ENCODE results near the gene ACTN1.
"Not testable (repeated sequence)": the region's sequence is repeated elsewhere in the genome, so short reads cannot be mapped to it uniquely, and the experiment has no call there.

The ACTN1 gene

GRCh38 chr14:68866991-68867533 lies 112.0 kb downstream of the ACTN1 start:
- DNase-seq: no peak

- no peak for DNase-seq
Observed at GRCh38 chr14:68865542-68865941, 113.6 kb downstream of the ACTN1 start.

GRCh38 chr14:68864361-68864750 lies 114.7 kb downstream of the ACTN1 start:
- DNase-seq: no peak

- DNase-seq: no peak
Observed at GRCh38 chr14:68863610-68864360, 115.3 kb downstream of the ACTN1 start.

- DNase-seq: peak in 52 of 58 donors; percentile 2 to 84 (median 40)
Observed at GRCh38 chr14:68862954-68863594, 116.0 kb downstream of the ACTN1 start.

GRCh38 chr14:68860771-68861170 lies 118.3 kb downstream of the ACTN1 start:
- DNase-seq: no peak

GRCh38 chr14:68857516-68858070 lies 121.5 kb downstream of the ACTN1 start:
- no peak for DNase-seq

- no peak for DNase-seq
Observed at GRCh38 chr14:68856572-68856971, 122.5 kb downstream of the ACTN1 start.

- no peak for DNase-seq
Observed at GRCh38 chr14:68854421-68854820, 124.7 kb downstream of the ACTN1 start.

GRCh38 chr14:68853749-68854148 lies 125.4 kb downstream of the ACTN1 start:
- DNase-seq: no peak

GRCh38 chr14:68852493-68852892 lies 126.6 kb downstream of the ACTN1 start:
- not testable (repeated sequence) for DNase-seq

- no peak for DNase-seq
Observed at GRCh38 chr14:68851078-68851477, 128.0 kb downstream of the ACTN1 start.

- no peak for DNase-seq
Observed at GRCh38 chr14:68849416-68849815, 129.7 kb downstream of the ACTN1 start.

- DNase-seq: no peak
Observed at GRCh38 chr14:68848253-68848652, 130.8 kb downstream of the ACTN1 start.

- not testable (repeated sequence) for DNase-seq
Observed at GRCh38 chr14:68847640-68848039, 131.5 kb downstream of the ACTN1 start.

GRCh38 chr14:68846466-68846865 lies 132.6 kb downstream of the ACTN1 start:
- no peak for DNase-seq

- no peak for DNase-seq
Observed at GRCh38 chr14:68844210-68844545, 134.9 kb downstream of the ACTN1 start.

GRCh38 chr14:68843471-68844209 lies 135.5 kb downstream of the ACTN1 start:
- peak in 50 of 58 donors; percentile 4 to 82 (median 36) for DNase-seq

- DNase-seq: no peak
Observed at GRCh38 chr14:68842298-68842697, 136.8 kb downstream of the ACTN1 start.

- DNase-seq: no peak
Observed at GRCh38 chr14:68841016-68841809, 137.9 kb downstream of the ACTN1 start.

GRCh38 chr14:68840454-68840853 lies 138.6 kb downstream of the ACTN1 start:
- no peak for DNase-seq
